Stimulated activated naive CD4-positive, alpha-beta T cell (primary cell): ENCODE measurements around the gene ANKRD61.
"Not testable (repeated sequence)": the region's sequence is repeated elsewhere in the genome, so short reads cannot be mapped to it uniquely, and the experiment has no call there.

Experiments
- DNase-seq, 6 experiments: peaks; one replicate each; lab custom pipeline; 2025; lab: John Stamatoyannopoulos, UW

Gene ANKRD61

GRCh38 chr7:6030988-6031387 is at the start of gene ANKRD61:
Gene ANKRD61, plus strand, starts transcription at chr7:6031376. Its CDS starts 0 bp downstream, at chr7:6031376.
- DNase-seq, result no peak

DNA sequence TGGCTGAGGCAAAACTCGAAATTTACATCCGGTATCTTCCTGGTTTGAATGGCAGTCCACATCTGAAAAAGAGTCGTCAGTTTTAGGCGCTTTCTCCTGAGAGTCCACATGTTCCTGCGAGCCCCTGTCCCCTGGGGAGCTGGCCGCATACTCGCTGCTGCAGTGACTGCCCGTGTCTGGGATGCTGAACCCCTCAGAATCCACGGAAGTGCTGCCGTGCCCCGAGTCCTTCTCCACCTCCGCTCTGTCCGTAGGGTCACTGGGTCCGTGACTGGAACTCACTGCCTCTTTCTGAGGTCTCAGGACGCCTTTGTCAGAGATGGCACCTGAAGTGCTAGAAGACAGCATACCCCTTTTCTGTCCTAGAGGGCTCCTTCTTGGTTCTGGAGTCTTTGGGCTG is 44.1 kb upstream of the ANKRD61 start:
- not testable (repeated sequence) for DNase-seq

DNA sequence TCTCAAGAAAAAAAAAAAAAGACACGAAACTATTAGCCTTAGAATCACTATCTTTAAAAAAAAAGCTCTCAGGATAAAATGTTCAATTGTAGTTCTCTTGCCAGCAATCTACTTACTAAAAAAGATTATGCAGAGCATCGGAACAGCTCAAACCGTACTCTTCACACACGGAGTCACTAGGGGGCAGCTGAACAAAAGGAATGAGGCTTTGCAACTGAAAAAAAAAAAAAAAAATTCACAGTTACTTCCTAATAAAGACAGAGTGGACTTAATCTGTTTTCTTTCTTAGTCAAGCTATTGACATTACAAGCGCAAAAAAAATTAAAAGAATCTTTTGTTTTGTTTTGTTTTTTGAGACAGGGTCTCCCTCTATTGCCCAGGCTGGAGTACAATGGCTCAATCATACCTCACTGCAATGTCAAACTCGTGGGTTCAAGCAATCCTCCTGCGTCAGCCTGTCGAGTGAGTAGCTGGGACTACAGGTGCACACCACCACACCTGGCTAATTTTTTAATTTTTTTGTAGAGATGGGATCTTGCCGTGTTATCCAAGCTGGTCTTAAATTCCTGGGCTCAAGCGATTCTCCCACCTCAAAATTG is 33.9 kb upstream of the ANKRD61 start:
- peak in 5 of 6 experiments; percentile 26 to 64 (median 43) for DNase-seq

GRCh38 chr7:6007386-6007785 is 23.8 kb upstream of the ANKRD61 start:
- no peak for DNase-seq

DNA sequence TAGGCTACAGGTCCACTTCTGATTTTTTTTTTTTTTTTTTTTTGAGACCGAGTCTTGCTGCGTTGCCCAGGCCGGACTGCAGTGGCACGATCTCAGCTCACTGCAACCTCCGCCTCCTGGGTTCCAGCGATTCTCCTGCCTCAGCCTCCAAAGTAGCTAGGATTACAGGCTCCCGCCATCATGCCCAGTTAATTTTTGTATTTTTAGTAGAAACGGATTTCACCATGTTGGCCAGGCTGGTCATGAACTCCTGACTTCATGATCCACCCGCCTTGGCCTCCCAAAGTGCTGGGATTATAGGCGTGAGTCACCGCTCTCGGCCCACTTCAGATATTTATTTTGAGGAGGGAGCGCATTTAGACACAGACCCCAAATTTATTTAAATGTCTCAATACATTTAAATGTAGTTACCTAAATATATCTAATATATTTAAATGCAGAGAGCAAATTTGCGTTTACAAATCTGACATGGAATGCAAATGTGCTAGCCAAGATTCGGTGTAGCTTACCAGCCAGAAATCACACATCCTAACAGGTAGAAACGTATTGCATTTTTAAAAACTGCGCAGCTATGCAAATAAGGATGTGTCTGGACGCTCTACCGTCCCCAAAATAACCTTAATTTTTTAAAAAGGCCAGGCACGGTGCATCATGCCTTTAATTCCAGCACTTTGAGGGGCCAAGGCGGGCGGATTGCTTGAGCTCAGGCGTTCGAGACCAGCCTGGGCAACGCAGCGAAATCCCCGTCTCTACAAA is 23.2 kb upstream of the ANKRD61 start:
- not testable (repeated sequence) for DNase-seq

DNA sequence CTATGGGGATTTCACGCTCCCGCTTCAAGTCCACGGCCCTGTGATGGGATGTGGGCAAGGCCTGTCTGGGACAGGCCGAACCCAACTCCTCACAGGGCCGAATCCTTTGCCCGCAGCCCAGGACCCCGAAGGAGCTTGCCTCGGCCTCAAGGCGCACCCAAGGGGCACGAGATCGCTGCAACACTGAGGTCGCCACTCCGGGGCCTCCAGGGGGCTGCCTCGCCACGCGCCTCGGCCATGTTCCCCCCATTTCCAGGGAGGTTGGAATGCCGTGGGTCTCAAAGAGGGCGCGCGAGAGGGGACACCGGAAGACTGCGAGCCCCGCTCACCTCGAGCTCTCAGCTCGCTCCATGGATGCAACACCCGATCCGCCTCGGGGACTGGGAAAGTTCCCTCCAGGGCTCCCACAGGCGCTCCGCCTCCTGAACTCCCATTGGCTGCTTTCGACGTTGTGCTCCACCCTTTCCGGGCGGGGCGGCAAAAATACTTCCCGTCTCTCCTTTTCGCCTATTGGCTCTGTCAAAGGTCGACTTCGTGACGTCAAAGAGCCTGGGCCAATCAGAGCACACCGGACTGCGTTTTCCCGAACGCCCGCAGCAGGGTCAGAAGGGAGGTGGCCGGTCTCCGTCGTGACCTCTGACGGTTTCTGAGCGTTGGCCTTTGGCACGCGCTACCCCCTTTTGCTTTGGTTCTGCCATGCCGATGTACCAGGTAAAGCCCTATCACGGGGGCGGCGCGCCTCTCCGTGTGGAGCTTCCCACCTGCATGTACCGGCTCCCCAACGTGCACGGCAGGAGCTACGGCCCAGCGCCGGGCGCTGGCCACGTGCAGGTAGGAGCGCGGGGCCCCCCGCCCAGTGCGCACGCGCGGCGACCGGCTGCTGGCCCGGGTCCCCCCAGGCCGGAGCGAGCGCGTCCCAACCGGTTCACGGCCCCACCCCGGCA is 22.2 kb upstream of the ANKRD61 start, which contains the start of the genes AIMP2 and PMS2:
AIMP2 (plus strand) TSS at position 605 of the 944 bp plus-strand sequence; CDS start at position 697, 92 bp downstream.
PMS2 (minus strand) TSS at position 382 of the 944 bp plus-strand sequence; CDS start at position 352, 30 bp downstream.
- peak; percentile 89 to 97 (median 92) for DNase-seq

- DNase-seq, result not testable (repeated sequence)
These were observed 20.8 kb upstream of the ANKRD61 start for GRCh38 chr7:6010370-6010769.

- no peak for DNase-seq
These were observed 19.6 kb upstream of the ANKRD61 start for GRCh38 chr7:6011541-6011940.

DNA sequence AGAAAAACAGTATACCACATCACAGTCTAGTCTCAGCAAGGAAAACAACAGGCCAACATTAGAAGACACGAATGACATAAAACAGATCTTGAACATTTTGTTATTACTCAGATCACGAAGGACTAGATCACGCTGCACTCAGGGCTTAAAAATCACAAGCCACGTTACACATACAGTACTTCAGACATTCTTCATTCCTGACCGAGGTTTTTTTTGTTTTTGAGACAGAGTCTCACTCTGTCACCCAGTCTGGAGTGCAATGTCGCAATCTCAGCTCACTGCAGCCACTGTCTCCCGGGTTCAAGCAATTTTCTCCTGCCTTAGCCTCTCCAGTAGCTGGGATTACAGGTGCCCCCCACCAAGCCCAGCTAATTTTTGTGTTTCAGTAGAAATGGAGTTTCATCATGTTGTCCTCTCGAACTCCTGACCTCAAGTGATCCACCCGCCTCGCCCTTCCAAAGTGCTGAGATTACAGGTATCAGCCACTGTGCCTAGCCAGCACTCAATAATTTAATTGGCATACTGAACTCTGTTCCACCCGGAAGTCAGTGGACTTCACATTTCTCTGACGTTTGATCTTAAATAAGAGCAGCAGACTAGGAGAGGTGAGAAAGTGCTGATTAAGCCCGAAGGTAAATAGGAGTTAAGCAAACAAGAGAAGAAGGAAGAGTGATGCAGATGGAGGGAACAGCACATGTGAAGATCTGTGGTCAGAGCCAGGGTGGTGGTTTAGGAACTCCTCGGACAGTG is 18.6 kb upstream of the ANKRD61 start:
- no peak for DNase-seq

- DNase-seq, result no peak
These were observed 15.1 kb upstream of the ANKRD61 start for GRCh38 chr7:6015917-6016652.

DNA sequence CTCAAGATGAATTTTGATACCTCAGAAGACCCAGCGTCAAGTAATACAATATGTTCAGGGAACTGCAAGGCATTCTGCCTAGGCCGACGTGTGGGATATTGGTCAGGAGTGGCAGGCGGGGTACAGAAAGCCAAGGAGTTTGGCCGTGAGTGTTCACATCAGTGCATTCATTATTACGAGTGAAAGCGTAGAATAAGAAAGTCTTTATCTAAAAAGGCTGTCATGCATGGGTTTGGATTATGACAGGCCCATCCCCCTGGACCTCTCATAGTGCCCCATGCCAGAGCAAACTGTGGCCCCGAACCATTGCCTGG is 14.6 kb upstream of the ANKRD61 start:
- DNase-seq, result no peak

GRCh38 chr7:6020371-6021286 is 10.5 kb upstream of the ANKRD61 start:
- DNase-seq, result no peak

DNA sequence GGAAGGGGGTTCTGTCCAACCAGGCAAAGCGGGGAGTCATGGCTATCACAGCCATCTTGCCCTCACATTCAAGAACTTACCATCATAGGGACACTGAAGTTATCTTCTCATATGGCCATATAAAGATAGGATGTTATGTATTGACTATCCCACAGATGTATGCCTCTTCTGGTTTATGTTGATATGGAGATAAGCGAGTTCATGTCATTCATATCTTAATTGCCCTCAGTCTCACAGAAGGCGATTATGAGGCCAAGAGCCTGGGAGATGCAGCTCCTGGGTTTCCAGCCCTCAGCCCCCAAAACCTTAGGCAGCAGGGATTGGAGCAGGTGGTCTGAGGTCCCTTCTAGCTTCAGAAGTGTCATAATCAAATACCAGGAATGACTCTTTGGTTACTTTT is 8.5 kb upstream of the ANKRD61 start:
- DNase-seq, result no peak

- no peak for DNase-seq
These were observed 7.2 kb upstream of the ANKRD61 start for GRCh38 chr7:6023974-6024435.

GRCh38 chr7:6026011-6026819 is 5.0 kb upstream of the ANKRD61 start:
- peak; percentile 32 to 71 (median 58) for DNase-seq

GRCh38 chr7:6026820-6027311 is 4.3 kb upstream of the ANKRD61 start:
- no peak for DNase-seq

DNA sequence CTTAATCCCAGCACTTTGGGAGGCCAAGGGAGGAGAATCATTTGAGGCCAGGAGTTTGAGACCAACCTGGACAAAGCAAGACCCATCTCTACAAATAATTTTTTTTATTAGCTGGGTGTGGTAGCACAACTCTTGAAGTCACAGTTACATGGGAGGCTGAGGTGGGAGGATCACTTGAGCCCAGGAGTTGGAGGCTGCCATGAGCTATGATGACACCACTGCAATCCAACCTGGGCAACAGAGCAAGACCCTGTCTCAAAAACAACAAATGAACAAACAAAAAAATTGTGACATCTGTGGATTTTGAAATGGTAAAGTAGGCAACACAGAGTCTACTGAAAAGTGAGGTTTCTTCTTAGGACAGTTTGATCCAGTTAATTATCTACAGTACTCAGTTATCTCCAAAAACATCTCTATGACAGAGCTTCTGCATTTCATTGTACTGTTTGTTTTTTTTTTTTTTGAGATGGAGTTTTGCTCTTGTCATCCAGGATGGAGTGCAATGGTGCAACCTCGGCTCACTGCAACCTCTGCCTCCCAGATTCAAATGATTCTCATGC is 3.3 kb upstream of the ANKRD61 start:
- DNase-seq, result no peak

DNA sequence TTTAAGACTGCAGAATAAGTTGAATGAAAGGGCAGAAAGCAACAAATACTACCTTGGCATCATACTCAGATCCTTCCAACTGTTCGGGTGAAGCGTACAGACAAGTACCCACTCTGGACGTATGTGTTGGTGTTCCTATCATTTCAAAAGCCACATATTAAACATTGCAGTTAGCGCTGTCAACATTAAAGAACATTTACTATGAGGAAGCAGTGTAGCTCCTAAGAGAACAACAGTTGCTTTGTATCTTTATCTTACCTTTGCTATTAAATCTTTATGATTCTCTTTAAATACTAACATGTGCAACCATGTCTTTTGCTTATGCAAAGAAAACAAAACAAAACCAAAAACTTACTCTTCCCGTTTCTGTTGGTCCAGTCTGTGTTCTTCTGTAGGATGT is 2.6 kb upstream of the ANKRD61 start:
- no peak for DNase-seq
